SK-N-MC (cell line): ENCODE results near the gene FBXO41.

Experiments
- FOXP2 ChIP-seq: optimal IDR thresholded peaks from 2 replicates; pipeline ENCODE3; 2011; ENCODE audit warnings: mild to moderate bottlenecking, moderate library complexity; ENCODE audit not compliant: insufficient read depth; ENCODE audit errors: extremely low read length, control extremely low read depth
- POLR2AphosphoS5 ChIP-seq: IDR thresholded peaks from 2 replicates; pipeline ENCODE4 v1.6.1; 2012; ENCODE audit warnings: mild to moderate bottlenecking, low read depth, low read length, borderline replicate concordance

DNA sequence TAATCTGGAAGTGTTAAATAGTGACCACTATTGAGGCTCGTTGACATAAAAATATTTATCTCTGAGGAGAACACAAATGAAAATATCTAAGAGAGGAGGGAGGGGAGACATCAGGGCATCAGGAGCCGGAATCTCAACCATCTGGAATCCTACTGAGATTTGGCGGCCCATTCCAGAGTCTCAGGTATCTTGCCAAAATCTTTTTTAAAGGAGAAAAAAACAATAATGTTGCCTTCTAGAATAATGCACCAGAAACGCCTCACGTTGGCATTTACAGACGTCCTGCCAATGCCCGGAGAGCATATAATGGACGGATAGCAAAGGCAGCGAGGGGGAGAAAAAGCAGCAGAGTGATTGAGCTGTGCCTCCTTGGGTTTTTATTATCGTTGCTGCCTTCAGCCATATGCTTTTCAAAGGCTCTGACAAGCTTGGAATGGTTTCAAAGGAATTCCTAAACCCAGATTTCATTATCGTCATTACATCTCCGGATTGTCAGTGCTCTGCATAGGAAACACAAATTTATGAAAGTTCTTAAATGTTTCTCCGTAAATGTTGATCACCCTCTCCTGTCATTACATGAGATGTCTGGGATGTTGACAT lies 39.9 kb upstream of the FBXO41 start:
- TF ChIP-seq FOXP2 (no peak), POLR2AphosphoS5 (no peak)
